ENCODE results near the gene COL8A1.

Gene COL8A1

GRCh38 chr3:99761415-99762165 lies 123.2 kb downstream of the COL8A1 start:
- DNase-seq (ENCODE audit: low read depth) = no peak

- no peak for DNase-seq (ENCODE audit: low read depth)
These were observed 124.5 kb downstream of the COL8A1 start for GRCh38 chr3:99762901-99763300.

- no peak for DNase-seq (ENCODE audit: low read depth)
These were observed 126.0 kb downstream of the COL8A1 start for GRCh38 chr3:99764377-99764776.

- no peak for DNase-seq (ENCODE audit: low read depth)
These were observed 126.9 kb downstream of the COL8A1 start for GRCh38 chr3:99765042-99765942.

- DNase-seq (ENCODE audit: low read depth) = no peak
These were observed 128.9 kb downstream of the COL8A1 start for GRCh38 chr3:99767291-99767690.

GRCh38 chr3:99768126-99768525 lies 129.7 kb downstream of the COL8A1 start:
- DNase-seq (ENCODE audit: low read depth) = no peak

- no peak for DNase-seq (ENCODE audit: low read depth)
These were observed 130.6 kb downstream of the COL8A1 start for GRCh38 chr3:99768808-99769501.

- DNase-seq (ENCODE audit: low read depth) = no peak
These were observed 133.8 kb downstream of the COL8A1 start for GRCh38 chr3:99772171-99772570.

- DNase-seq (ENCODE audit: low read depth) = no peak
These were observed 134.3 kb downstream of the COL8A1 start for GRCh38 chr3:99772671-99773070.

- DNase-seq (ENCODE audit: low read depth) = no peak
These were observed 136.1 kb downstream of the COL8A1 start for GRCh38 chr3:99774467-99774866.

GRCh38 chr3:99776516-99777209 lies 138.3 kb downstream of the COL8A1 start:
- DNase-seq (ENCODE audit: low read depth) = no peak

- no peak for DNase-seq (ENCODE audit: low read depth)
These were observed 138.8 kb downstream of the COL8A1 start for GRCh38 chr3:99777210-99777549.

GRCh38 chr3:99777708-99778107 lies 139.3 kb downstream of the COL8A1 start:
- DNase-seq (ENCODE audit: low read depth) = no peak

- no peak for DNase-seq (ENCODE audit: low read depth)
These were observed 142.4 kb downstream of the COL8A1 start for GRCh38 chr3:99780749-99781148.

GRCh38 chr3:99781761-99782160 lies 143.4 kb downstream of the COL8A1 start:
- DNase-seq (ENCODE audit: low read depth) = no peak

GRCh38 chr3:99783011-99783573 lies 144.7 kb downstream of the COL8A1 start:
- no peak for DNase-seq (ENCODE audit: low read depth)

- no peak for DNase-seq (ENCODE audit: low read depth)
These were observed 150.8 kb downstream of the COL8A1 start for GRCh38 chr3:99789011-99789721.

- DNase-seq (ENCODE audit: low read depth) = no peak
These were observed 156.1 kb downstream of the COL8A1 start for GRCh38 chr3:99794485-99794884.

GRCh38 chr3:99795573-99795972 lies 157.2 kb downstream of the COL8A1 start:
- no peak for DNase-seq (ENCODE audit: low read depth)

GRCh38 chr3:99799422-99799821 lies 161.0 kb downstream of the COL8A1 start:
- DNase-seq (ENCODE audit: low read depth) = no peak

- DNase-seq (ENCODE audit: low read depth) = no peak
These were observed 164.9 kb downstream of the COL8A1 start for GRCh38 chr3:99803297-99803696.
